H1 (cell line): Measurements from ENCODE around the gene RETREG1. TPM values are rescaled to one million over a fixed set of nuclear protein-coding genes. Genes with fewer than 3 reads are reported as not detected.

Experiments
- CTCF ChIA-PET: fragments of 300-600 bp; sonication (Branson Sonifier 250); formaldehyde crosslinking; loops from one replicate; lab custom pipeline; 2021; ENCODE audit not compliant: partially characterized antibody; lab: Charles Lee
- POLR2A ChIA-PET: fragments of 300-600 bp; sonication (Branson Sonifier 250); formaldehyde crosslinking; loops from one replicate; lab custom pipeline; 2021; ENCODE audit warnings: inconsistent platforms; ENCODE audit not compliant: partially characterized antibody; lab: Charles Lee
- DNase-seq, 2 experiments: peaks; one replicate each; pipeline versions ENCODE4 v3.0.0 to v3.0.0-alpha.2; 2010 to 2022; ENCODE audit warnings: low spot score in 2 of 2, low read depth in 1 of 2, mixed read lengths in 1 of 2
- FAIRE-seq: peaks from 2 replicates; lab custom pipeline; 2011; peaks lifted over from hg19 to GRCh38; lab: Jason Lieb, UNC
- H2AFZ ChIP-seq: 2 replicates; pipeline ENCODE4 v1.8.1; 2012; ENCODE audit warnings: low read length, inconsistent platforms
- H2AK5ac ChIP-seq: 2 replicates; pipeline ENCODE4 v1.6.1; 2013; ENCODE audit warnings: low read depth, low read length
- H2BK120ac ChIP-seq: replicated peaks from 2 replicates; pipeline ENCODE3; 2013; ENCODE audit warnings: low read depth, low read length, inconsistent platforms
- H2BK12ac ChIP-seq: 2 replicates; pipeline ENCODE4 v1.6.1; 2013; ENCODE audit warnings: low read depth, low read length
- H2BK15ac ChIP-seq: 2 replicates; pipeline ENCODE4 v1.6.1; 2013; ENCODE audit warnings: low read length
- H2BK20ac ChIP-seq: 2 replicates; pipeline ENCODE4 v1.6.1; 2013; ENCODE audit warnings: low read length
- H2BK5ac ChIP-seq: 2 replicates; pipeline ENCODE4 v1.6.1; 2013; ENCODE audit warnings: low read depth, low read length
- H3K14ac ChIP-seq: 2 replicates; pipeline ENCODE4 v1.6.1; 2013; ENCODE audit warnings: inconsistent platforms; ENCODE audit not compliant: insufficient read length
- H3K18ac ChIP-seq: 2 replicates; pipeline ENCODE4 v1.6.1; 2013; ENCODE audit warnings: low read length; ENCODE audit errors: extremely low read depth
- H3K23ac ChIP-seq: 2 replicates; pipeline ENCODE4 v1.6.1; 2013; ENCODE audit warnings: inconsistent platforms; ENCODE audit not compliant: insufficient read length
- H3K23me2 ChIP-seq: 2 replicates; pipeline ENCODE4 v1.6.1; 2013; ENCODE audit warnings: low read depth, low read length
- H3K27ac ChIP-seq: 2 replicates; pipeline ENCODE4 v1.6.1; 2011; ENCODE audit warnings: low read depth, low read length, inconsistent platforms
- H3K27me3 ChIP-seq, 4 experiments: replicated peaks in 1 of 4; 1 replicate in 1 of 4; 2 replicates in 3 of 4; pipeline versions ENCODE4 v1.6.1 to v1.8.1; 2011 to 2013; ENCODE audit warnings: low read length in 3 of 4, mild to moderate bottlenecking in 3 of 4, inconsistent platforms in 2 of 4, mixed read lengths in 2 of 4, moderate library complexity in 1 of 4; ENCODE audit not compliant: control insufficient read depth in 3 of 4, insufficient read depth in 3 of 4; ENCODE audit errors: extremely low read depth in 1 of 4
- H3K36me3 ChIP-seq, 4 experiments: 2 replicates each; pipeline versions ENCODE4 v1.6.1 to v1.8.1; 2011 to 2013; ENCODE audit warnings: mild to moderate bottlenecking in 4 of 4, low read length in 3 of 4, moderate library complexity in 2 of 4, control low read depth in 1 of 4, inconsistent platforms in 1 of 4; ENCODE audit not compliant: insufficient read depth in 4 of 4, control insufficient read depth in 2 of 4
- H3K4ac ChIP-seq: replicated peaks from 2 replicates; pipeline ENCODE3; 2013; ENCODE audit warnings: low read length, low read depth, mixed read lengths, inconsistent platforms; ENCODE audit not compliant: insufficient read length
- H3K4me1 ChIP-seq, 4 experiments: replicated peaks in 1 of 4; 1 replicate in 1 of 4; 2 replicates in 3 of 4; pipeline versions ENCODE4 v1.6.1 to v1.8.1; 2011 to 2013; ENCODE audit warnings: low read length in 3 of 4, inconsistent platforms in 2 of 4, mixed read lengths in 1 of 4; ENCODE audit not compliant: insufficient read depth in 4 of 4, control insufficient read depth in 3 of 4
- H3K4me2 ChIP-seq, 2 experiments: 2 replicates each; pipeline versions ENCODE4 v1.6.1 to v1.8.1; 2011 to 2013; ENCODE audit warnings: low read depth in 2 of 2, low read length in 2 of 2, control low read depth in 1 of 2, inconsistent platforms in 1 of 2, mild to moderate bottlenecking in 1 of 2; ENCODE audit not compliant: insufficient read depth in 1 of 2
- H3K4me3 ChIP-seq, 4 experiments: fragments of 200-600, 300-600 bp in 1 of 4; sonication (generic), shearing (Covaris generic), sonication (Bioruptor Twin) in 1 of 4; 2 replicates each; pipeline versions ENCODE4 v1.5.1 to v1.8.1; 2011 to 2016; ENCODE audit warnings: low read length in 4 of 4, low read depth in 3 of 4, control low read depth in 2 of 4, inconsistent platforms in 2 of 4, mild to moderate bottlenecking in 2 of 4, mixed read lengths in 1 of 4, moderate library complexity in 1 of 4; ENCODE audit not compliant: insufficient read depth in 2 of 4; ENCODE audit errors: extremely low read depth in 1 of 4
- H3K56ac ChIP-seq: replicated peaks from 2 replicates; pipeline ENCODE3; 2013; ENCODE audit warnings: low read depth, mild to moderate bottlenecking, mixed read lengths, low read length, inconsistent platforms; ENCODE audit not compliant: insufficient read length
- H3K79me1 ChIP-seq: 2 replicates; pipeline ENCODE4 v1.6.1; 2013; ENCODE audit warnings: low read depth, low read length, control low read depth
- H3K79me2 ChIP-seq, 2 experiments: 2 replicates each; pipeline versions ENCODE4 v1.6.1 to v1.8.1; 2012 to 2013; ENCODE audit warnings: low read length in 2 of 2, mild to moderate bottlenecking in 2 of 2, inconsistent platforms in 1 of 2; ENCODE audit not compliant: insufficient read depth in 2 of 2, control insufficient read depth in 1 of 2
- H3K9ac ChIP-seq, 4 experiments: replicated peaks in 1 of 4; 1 replicate in 1 of 4; 2 replicates in 3 of 4; pipeline versions ENCODE4 v1.6.1 to v1.8.1; 2011 to 2013; ENCODE audit warnings: low read depth in 3 of 4, low read length in 3 of 4, control low read depth in 2 of 4, mild to moderate bottlenecking in 2 of 4, moderate library complexity in 2 of 4, inconsistent platforms in 1 of 4; ENCODE audit errors: extremely low read depth in 1 of 4
- H3K9me3 ChIP-seq, 2 experiments: 2 replicates each; pipeline versions ENCODE4 v1.6.1 to v1.8.1; 2012 to 2013; ENCODE audit warnings: mild to moderate bottlenecking in 2 of 2, moderate library complexity in 2 of 2, control low read depth in 1 of 2, inconsistent platforms in 1 of 2, low read depth in 1 of 2, low read length in 1 of 2, mixed read lengths in 1 of 2; ENCODE audit not compliant: insufficient read depth in 2 of 2
- H4K20me1 ChIP-seq, 2 experiments: replicated peaks in 1 of 2; 2 replicates each; pipeline versions ENCODE3 to v1.8.1; 2011 to 2013; ENCODE audit warnings: inconsistent platforms in 2 of 2, low read length in 2 of 2, mild to moderate bottlenecking in 1 of 2; ENCODE audit not compliant: insufficient read depth in 2 of 2, control insufficient read depth in 1 of 2
- H4K5ac ChIP-seq: 2 replicates; pipeline ENCODE4 v1.6.1; 2013; ENCODE audit warnings: low read length, low read depth, mixed read lengths, inconsistent platforms; ENCODE audit not compliant: insufficient read length
- H4K8ac ChIP-seq: 2 replicates; pipeline ENCODE4 v1.8.0; 2013; ENCODE audit warnings: mild to moderate bottlenecking, moderate library complexity, low read length, inconsistent platforms; ENCODE audit not compliant: insufficient read depth; ENCODE audit errors: extremely low read depth
- H4K91ac ChIP-seq: replicated peaks from 2 replicates; pipeline ENCODE3; 2013; ENCODE audit warnings: low read length, mixed read lengths, inconsistent platforms; ENCODE audit not compliant: insufficient read length
- NRF1 ChIP-seq: IDR thresholded peaks from 2 replicates; pipeline ENCODE4 v1.6.1; 2011; ENCODE audit warnings: mild to moderate bottlenecking, low read depth, low read length, improper control_type of control experiment
- WGBS, 2 experiments: shearing (Covaris generic) in 1 of 2; methylation state at CpG; one replicate each; pipeline versions ENCODE4 v1.1.6 to v1.1.7; 2013 to 2015; ENCODE audit warnings: low lambda C conversion rate in 2 of 2, mixed read lengths in 2 of 2, inconsistent platforms in 1 of 2, low coverage in 1 of 2, missing lambda C conversion rate in 1 of 2; ENCODE audit not compliant: insufficient replicate concordance in 2 of 2, insufficient coverage in 1 of 2, insufficient read length in 1 of 2; ENCODE audit errors: extremely low coverage in 1 of 2, missing lambda C conversion rate in 1 of 2; 5-methylcytosine and 5-hydroxymethylcytosine counted together
- polyA plus RNA-seq, 7 experiments: library from polyadenylated mRNA; depleted of rRNA in 3 of 7; stranded (reverse) in 5 of 7; unstranded in 2 of 7; fragments of >200 nt in 5 of 7; fragments of 200-250 nt in 2 of 7; gene quantifications; 1 replicate in 5 of 7; 2 replicates in 1 of 7; 4 replicates in 1 of 7; pipeline versions ENCODE4 v1.2.1 to v1.2.3, GENCODE V29; 2011 to 2013; ENCODE audit warnings: missing spikeins in 2 of 7, mixed read lengths in 2 of 7
- total RNA-seq: library from RNA; stranded (reverse); fragmentation: NEBNext Ultra II Directional; extraction: Animal tissue kit (Norgen Biotek cat#: 25700); gene quantifications from 2 replicates; pipeline ENCODE4 v1.2.1, GENCODE V29; 2021

RETREG1 gene
- total and polyA plus RNA-seq, 2 of the 8 experiments (the other 6 are each of a cell fraction or from before 2014, with no cell fraction given): 0.62 to 1.9 TPM

DNA sequence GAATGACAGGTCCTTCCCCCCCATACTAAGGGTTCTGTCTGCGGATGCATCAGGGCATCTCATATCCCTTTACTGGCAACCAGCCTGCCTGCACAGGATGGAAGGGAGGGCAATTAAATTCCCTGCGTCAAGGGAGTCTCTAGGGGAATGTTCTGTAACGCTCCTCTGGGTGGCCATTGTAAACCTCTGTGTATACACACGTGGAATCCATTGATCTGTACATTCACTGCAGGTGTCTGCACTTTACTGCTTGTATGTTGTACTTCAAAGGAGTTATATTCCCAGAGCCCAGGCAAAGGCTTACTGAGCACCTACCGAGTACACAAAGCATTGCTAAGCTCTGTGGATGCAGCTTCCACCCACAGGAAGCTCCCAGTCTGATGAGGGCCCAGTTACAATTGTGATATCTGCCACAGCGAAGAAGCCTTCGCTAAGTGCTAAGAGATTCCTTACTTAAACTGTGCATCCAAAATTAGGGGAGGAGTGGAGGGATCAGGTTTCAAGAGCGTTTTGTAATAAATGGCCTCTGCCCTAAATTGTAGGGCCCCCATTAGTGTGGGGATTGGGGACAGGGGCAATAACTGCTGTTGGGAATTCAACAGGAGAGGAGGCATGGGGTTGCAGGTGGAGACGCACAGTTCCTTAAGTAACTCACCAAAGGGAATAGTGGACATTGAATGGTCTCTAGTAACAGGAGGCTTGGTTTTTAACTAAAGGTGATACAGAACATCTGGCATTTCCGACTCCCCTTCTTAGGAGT, 1.5 kb upstream of the RETREG1 start:
- H3K4me1 ChIP-seq: peaks cover 4 to 15% (median 8%) of the 10 kb centered on the region in 4 experiments
- TF ChIP-seq NRF1: no peak
- no peak overlapping the region for H2BK15ac ChIP-seq
- H2BK120ac ChIP-seq: no peak overlapping the region
- H3K56ac ChIP-seq: no peak overlapping the region
- H3K27ac ChIP-seq: no peak overlapping the region
- H4K5ac ChIP-seq: no peak overlapping the region
- H2BK20ac ChIP-seq: no peak overlapping the region
- H3K27me3 ChIP-seq: peaks cover 7 to 37% (median 27%) of the 10 kb centered on the region in 4 experiments
- FAIRE-seq: no peak
- no peak overlapping the region for H3K18ac ChIP-seq
- H3K4me3 ChIP-seq: no peak overlapping the region
- no peak overlapping the region for H2BK12ac ChIP-seq
- H2AK5ac ChIP-seq: no peak overlapping the region
- H4K20me1 ChIP-seq: no peaks in the 10 kb centered on the region
- H3K23me2 ChIP-seq: peaks cover 16% of the 10 kb centered on the region
- no peak overlapping the region for H2BK5ac ChIP-seq
- H3K4ac ChIP-seq: no peak overlapping the region
- no peaks in the 10 kb centered on the region for H3K79me1 ChIP-seq
- peak overlapping the region; percentile 71 to 94; a peak in 2 of 4 replicates for H3K4me2 ChIP-seq
- H2AFZ ChIP-seq: no peak overlapping the region
- H3K23ac ChIP-seq: no peak overlapping the region
- H4K91ac ChIP-seq: no peak overlapping the region
- no peak overlapping the region for H3K9ac ChIP-seq
- DNase-seq: no peak
- H3K36me3 ChIP-seq: no peaks in the 10 kb centered on the region
- ChIA-PET POLR2A (interaction anchor here (0.7 kb wide), 1 partner anchor 43 kb away, joined by 3 read pairs; no protein-coding TSS in a partner anchor), CTCF (interaction anchor here (0.6 to 1.6 kb wide), 2 partner anchors 85 to 128 kb away, joined by 3 to 4 read pairs; no protein-coding TSS in a partner anchor)
- no peak overlapping the region for H4K8ac ChIP-seq
- H3K14ac ChIP-seq: no peak overlapping the region
- no peaks in the 10 kb centered on the region for H3K79me2 ChIP-seq
- H3K9me3 ChIP-seq: no peaks in the 10 kb centered on the region
- WGBS, 2 experiments: 63% methylated on average over 10 of the region's 10 CpGs; no CpG with 5 or more reads in 1 of the 2 experiments
